ENCODE results near the gene GOLGA6L7.

DNA sequence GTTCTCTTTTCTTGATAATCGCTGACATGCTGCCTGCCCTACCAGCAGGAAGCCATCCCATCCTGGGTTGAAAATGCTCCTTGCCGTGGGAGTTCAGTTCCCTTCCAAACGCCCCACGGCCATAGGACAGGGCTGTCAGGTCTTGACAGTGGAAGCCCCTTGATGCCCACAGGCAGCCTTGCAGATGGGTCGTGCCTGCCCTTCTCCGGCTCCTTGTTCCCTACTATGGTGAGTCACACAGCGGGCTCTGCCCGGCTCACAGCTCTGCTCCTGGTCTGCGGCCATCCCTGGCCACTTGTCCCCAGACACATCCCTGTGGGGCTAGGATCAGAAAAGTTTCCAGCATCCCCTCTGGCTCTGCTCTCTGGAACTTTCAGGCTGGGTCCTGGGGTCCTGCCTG lies 31.1 kb upstream of the GOLGA6L7 start:
- TF ChIP-seq NFIC (IDR thresholded peaks at IDR 0.05): no peak
- TF ChIP-seq XRCC5 (IDR thresholded peaks at IDR 0.05; ENCODE audit: low read depth, low read length): no peak
- TF ChIP-seq SMARCA4 (IDR thresholded peaks at IDR 0.05): no peak
- TF ChIP-seq RFX1 (IDR thresholded peaks at IDR 0.05): no peak

All from K562 (cell line).